HG03432 (cell line): ENCODE measurements around the gene ENSA.
"Not testable (repeated sequence)": the region's sequence is repeated elsewhere in the genome, so short reads cannot be mapped to it uniquely, and the experiment has no call there.

ENCODE experiments used
- ATAC-seq: cut with Tn5 transposase; IDR thresholded peaks from one replicate; pipeline ENCODE4 v1.9.1; 2021; ENCODE audit warnings: mild to moderate bottlenecking, moderate library complexity; ENCODE audit not compliant: unreplicated experiment

Gene ENSA

DNA sequence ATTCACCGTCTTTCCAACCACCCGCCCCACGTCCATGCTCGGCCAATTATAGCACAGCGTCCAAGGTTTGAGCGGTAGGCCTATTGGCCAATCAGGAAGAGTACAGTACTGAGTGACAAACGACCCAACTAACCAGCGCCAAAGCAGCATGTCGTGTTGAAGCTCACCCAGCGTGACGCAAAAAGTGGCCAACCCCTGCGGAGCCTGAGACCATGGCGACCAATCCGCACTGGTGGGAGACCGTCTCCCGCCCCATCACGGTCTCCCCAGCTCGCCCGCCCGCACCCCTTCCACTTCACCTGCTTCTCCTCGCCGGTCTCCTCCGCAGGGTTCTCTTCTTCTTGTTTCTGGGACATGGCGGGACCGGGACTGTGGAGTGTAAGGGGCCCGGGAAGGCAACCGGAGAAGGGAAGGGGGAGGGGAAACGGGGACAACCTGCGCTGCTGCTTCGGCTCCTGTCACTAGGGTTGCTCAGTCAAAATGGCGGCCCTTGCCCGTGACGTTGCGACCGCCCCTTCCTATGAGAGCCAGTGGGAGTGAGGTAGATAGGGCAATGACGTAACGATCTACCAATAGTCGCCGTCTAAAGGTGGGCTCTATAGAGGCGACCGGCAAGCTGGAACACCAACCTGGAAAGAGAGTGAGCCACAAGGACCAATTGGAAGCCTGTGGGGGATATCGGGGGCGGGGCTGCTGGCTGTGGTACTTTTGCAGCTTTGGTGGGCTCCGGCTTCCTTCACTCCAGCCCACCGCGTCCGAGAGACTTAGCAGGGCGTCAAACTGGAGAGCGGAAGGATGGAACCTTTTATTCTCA, at the start of gene ENSA:
TSS of gene ENSA (minus strand) at position 498 of the 814 bp plus-strand sequence. CDS start at position 356, 142 bp downstream.
- peak; percentile 92 for ATAC-seq

DNA sequence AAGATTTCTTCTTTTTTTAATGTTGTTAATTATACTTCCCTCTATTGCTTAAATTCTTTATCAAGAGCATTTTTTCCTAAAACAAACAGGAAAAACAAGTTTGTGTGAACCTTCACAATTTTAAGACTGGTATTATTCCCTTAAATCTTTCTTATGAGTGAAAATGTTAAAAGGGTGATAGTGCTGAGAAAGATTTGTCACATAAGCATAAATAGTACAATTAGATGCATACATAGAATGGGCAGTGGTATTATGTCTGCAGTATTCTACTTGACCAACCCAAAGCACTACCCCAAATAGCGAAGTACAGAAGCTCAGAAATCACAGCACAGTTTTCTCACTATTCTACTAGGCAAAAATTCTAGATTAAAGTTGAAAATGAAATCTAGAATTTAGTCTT, 49.6 kb upstream of the ENSA start:
- no peak for ATAC-seq

DNA sequence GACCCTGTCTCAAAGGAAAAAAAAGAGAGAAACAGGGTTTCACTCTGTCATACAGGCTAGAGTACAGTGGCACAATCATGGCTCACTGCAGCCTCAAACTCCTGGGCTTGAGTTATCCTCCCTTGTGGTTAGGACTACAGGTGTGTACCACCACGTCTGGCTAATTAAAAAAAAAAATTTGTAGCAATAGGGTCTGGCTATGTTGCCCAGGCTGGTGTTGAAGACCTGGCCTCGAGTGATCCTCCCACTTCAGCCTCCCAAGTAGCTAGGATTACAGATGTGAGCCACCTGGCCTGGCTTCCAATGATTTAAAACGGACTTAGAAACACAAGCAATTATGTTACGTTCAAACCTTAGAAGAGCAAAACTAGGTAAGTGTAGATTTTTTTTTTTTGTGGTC, 45.5 kb upstream of the ENSA start:
- ATAC-seq: no peak

- ATAC-seq: no peak
Measured at GRCh38 chr1:150663321-150663720, 33.9 kb upstream of the ENSA start.

GRCh38 chr1:150662811-150663210, 33.4 kb upstream of the ENSA start:
- ATAC-seq: no peak

GRCh38 chr1:150661156-150661555, 31.7 kb upstream of the ENSA start:
- no peak for ATAC-seq

- no peak for ATAC-seq
Measured at GRCh38 chr1:150660584-150660983, 31.2 kb upstream of the ENSA start.

DNA sequence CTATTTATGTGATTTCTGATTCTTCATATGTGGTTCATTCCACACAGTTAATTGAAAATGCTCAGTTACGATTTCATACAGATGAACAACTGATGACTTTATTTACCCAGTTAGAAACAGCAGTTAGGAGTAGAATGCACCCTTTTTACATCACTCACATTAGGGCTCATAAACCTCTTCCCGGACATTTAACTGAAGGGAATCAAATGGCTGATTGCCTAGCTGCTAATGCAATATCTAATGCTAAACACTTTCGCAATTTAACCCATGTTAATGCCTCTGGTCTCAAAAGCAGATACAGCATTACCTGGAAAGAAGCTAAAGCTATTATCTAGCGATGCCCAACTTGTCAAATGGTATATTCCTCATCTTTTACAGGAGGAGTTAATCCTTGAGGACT, 27.7 kb upstream of the ENSA start:
- not testable (repeated sequence) for ATAC-seq

GRCh38 chr1:150654635-150655034, 25.2 kb upstream of the ENSA start:
- ATAC-seq: not testable (repeated sequence)

GRCh38 chr1:150650193-150650592, 20.8 kb upstream of the ENSA start:
- ATAC-seq: no peak

DNA sequence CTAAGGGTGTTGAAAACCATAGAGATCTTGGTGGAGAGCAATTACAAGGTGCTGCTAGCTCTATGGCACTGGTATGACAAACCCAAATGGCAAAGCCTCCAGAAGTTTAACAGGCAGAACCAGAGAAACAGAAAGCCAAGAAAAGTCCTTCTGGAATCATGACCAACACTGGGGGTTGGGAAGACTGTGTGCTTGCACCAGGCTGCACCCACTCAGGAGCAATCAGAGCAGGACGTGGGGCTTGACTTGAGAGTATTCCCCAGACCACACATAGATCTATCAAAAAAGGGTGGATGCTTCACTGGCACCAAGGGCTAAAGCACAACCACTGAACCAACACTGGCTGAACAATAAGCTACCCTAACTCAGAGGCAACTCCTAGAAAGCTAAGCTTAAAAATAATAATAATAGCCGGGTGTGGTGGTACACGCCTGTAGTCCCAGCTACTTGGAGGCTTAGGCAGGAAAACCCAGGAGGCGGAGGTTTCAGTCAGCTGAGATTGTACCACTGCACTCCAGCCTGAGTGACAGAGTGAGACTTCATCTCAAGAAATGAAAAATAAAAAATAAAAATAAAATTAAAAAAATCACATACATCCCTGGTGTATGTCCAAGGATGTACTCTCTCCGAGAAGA, 20.1 kb upstream of the ENSA start:
- no peak for ATAC-seq

DNA sequence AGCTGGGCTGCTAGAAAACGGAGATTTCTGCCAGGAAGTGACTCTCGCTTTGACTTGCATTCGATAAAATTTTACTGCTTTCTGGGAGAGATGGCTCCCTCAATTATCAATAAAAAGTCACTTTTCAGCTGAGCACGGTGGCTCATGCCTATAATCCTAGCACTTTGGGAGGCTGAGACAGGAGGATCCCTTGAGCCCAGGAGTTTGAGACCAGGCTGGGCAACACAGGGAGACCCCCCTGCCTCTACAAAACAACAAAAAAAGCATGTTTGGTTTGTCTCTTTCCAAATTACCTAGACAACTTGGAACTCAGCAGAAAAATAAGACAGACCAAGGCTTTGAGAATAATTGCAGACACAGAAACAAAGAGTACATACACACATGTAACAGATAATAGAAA, 12.9 kb upstream of the ENSA start:
- no peak for ATAC-seq

- ATAC-seq: not testable (repeated sequence)
Measured at GRCh38 chr1:150641126-150641815, 11.9 kb upstream of the ENSA start.

GRCh38 chr1:150638430-150638829, 9.0 kb upstream of the ENSA start:
- not testable (repeated sequence) for ATAC-seq

DNA sequence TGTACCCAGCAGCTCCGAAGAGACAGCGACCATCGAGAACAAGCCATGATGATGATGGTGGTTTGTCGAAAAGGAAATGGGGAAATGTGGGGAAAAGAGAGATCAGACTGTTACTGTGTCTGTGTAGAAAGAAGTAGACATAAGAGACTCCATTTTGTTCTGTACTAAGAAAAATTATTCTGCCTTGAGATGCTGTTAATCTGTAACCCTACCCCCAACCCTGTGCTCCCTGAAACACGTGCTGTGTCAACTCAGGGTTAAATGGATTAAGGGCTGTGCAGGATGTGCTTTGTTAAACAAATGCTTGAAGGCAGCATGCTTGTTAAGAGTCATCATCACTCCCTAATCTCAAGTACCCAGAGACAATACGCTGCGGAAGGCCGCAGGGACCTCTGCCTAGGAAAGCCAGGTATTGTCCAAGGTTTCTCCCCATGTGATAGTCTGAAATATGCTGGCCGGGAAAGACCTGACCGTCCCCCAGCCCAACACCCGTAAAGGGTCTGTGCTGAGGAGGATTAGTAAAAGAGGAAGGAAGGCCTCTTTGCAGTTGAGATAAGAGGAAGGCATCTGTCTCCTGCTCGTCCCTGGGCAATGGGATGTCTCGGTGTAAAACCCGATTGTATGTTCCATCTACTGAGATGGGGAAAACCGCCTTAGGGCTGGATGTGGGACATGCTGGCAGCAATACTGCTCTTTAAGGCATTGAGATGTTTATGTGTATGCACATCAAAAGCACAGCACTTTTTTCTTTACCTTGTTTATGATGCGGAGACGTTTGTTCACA, 5.6 kb upstream of the ENSA start:
- not testable (repeated sequence) for ATAC-seq

- ATAC-seq: no peak
Measured at GRCh38 chr1:150628766-150629114, 672 bp downstream of the ENSA start.

- ATAC-seq: no peak
Measured at GRCh38 chr1:150627826-150628410, 1.5 kb downstream of the ENSA start.

GRCh38 chr1:150626150-150626549, 3.3 kb downstream of the ENSA start:
- ATAC-seq: no peak

GRCh38 chr1:150624546-150624945, 4.9 kb downstream of the ENSA start:
- not testable (repeated sequence) for ATAC-seq

DNA sequence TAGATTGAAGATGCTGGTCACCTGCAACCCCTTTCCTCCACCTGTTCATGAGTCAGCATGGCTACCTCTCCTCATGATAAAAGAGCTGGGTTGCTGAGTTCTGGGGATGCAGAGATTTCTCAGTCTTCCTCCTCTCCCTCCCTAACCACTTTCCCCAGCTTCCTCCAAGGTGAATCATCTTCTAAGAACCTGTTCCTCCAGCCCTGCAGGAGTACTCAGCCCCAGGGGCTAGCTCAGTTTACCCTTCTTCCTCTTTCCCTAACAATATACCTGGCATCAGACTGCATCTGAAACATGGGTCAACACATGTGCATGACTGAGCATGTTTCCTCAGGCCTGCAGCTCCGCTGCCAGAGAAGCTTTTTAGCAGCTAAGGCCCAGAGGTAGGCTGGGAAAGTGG, 5.3 kb downstream of the ENSA start:
- not testable (repeated sequence) for ATAC-seq
